ENCODE data around the gene VSX2.

The VSX2 gene

DNA sequence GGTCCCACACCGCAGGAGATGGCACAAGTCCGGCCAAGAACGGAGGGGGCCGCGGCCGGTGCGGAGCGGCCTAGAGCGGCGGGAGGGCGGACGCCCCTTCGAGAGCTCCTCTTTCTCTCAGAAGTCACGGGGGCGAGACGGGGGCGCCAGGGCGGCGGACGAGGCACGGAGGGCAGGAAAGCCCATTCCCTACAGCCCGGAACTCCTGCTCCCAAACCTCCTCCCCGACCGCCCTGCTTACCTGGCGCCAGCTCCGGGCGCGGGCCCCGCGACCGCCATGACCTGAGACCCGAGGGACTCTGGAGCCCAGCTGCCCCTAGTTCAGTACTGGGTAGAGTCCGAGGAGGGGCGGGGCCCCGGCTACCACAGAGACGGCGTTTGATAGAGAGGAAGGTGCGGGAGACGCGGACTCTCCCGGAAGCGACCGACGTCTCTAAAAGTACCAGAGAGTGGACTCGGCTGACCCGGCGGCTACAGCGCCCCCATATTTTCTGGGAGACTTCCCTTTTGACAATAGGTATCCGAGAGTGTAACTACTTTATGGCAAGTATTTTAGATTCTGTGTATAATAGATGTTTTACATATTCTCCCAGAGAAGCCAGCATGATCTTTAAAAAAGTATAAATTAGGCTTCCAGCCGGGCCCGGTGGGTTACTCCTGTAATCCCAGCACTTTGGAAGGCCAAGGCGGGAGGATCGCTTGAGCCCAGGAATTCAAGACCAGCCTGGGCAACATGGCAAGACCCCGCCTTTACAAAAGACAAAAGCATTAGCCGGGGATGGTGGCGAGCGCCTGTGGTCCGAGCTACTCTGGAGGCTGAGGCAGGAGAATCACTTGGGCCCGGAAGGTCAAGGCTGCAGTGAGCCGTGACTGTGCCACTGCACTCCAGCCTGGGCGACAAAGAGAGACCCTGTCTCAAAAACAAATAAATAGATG, 63.7 kb downstream of the VSX2 start, which contains the start of gene ABCD4:
Gene ABCD4, minus strand, starts transcription at position 301 of the 936 bp plus-strand sequence. Its CDS starts 22 bp downstream, at position 279.
- DNase-seq (ENCODE audit: low spot score): peak; percentile 97

- no peak for DNase-seq (ENCODE audit: low spot score)
Observed at GRCh38 chr14:74308695-74309094, 69.4 kb downstream of the VSX2 start.

DNA sequence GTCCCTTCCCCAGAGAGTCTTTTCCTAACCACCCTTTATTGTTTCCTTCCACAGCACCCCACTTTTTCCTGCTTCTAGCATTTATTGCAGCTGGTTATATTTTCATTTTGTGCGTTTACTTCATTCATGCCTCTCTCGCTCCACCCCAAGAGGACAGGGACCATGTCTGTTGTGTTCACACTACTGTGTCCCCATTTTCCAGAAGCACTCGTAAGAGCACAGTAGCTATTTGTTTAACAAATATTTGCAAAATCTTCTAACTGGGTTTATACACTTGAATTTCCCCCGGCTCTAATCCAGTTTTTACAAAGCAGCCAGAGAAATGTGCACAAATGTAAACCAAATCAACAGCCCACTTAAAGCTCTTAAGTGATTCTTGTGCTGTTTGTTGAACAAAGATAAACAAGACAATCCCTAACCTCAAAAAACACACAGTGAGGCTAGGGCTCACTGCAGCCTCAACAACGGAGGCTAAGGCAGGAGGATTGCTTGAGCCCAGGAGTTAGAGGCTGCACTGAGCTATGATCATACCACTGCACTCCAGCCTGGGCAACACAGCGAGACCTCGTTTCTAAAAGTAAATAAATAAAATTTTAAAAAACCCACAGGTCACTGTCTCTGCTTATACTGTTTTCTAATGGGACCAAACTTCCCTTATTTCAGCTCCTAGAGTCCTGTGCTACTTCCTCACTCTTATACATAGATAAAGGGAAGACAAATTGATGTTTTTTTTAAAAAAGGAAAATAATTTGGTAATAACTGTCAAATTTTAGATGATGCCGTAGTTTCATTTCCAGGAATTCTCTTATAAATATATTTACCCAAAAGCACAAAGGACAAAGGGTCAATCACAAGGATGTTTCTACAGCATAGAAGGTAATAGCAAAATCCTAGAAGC, 70.1 kb downstream of the VSX2 start:
- no peak for DNase-seq (ENCODE audit: low spot score)

DNA sequence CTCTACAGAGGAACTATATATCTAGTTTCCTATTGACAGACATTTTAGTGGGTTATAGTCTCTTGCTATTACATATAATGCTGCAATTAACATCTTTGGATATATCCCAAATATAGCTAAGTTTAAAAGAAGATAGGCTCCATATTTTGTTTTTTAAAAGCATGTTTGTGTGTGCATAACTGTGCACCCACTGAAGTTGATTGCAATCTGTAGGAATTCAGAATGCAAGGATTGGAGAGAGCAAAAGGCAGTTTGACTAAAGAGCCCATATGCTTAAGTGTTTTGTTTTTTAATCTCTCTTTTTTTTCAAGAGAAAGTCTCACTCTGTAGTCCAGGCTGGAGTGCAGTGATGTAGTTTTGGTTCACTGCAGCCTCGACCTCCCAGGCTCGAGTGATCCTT, 72.9 kb downstream of the VSX2 start:
- no peak for DNase-seq (ENCODE audit: low spot score)
